ENCODE data around the gene SDSL.

DNA sequence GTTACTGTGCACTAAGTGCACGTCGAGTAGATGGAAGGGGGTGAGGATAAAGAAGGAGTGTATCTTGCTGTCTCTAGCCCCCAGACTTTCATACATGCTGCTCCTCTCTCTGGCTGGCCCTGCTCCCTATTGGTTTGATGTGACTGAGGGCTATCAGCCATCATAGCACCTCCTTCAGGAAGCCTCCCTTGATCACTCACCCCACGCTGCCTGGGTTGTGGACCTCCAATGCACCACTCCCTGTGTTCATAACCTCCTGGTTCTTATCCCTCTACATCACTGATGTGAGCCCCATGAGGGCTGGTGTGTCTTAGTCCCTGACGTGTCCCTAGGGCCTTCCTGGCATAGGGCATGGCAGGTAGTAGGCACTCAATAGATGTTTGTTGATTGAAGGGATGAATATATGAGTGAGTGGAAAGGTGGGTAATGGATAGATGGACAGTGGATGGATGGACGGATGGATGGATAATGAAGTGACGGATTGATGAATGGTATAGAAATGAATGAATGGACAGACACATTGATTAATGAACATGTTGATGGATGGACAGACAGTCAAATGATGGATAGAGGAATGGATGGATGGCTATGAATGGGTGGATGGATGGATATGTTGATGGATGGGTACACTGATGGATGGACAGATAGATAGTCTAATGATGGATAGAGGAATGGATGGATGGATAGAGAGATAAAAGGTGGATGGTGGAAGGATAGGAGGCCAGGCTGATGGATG lies 15.0 kb downstream of the SDSL start:
- TF ChIP-seq BHLHE40 (IDR thresholded peaks at IDR 0.05; ENCODE audit: low read length) (no peak), TOPORS (CRISPR knock-in tag; IDR thresholded peaks at IDR 0.05) (no peak), CREB1 (IDR thresholded peaks at IDR 0.05) (no peak), CREB1 (CRISPR knock-in tag; IDR thresholded peaks at IDR 0.05) (no peak)
